GM10847 (cell line): ENCODE data around the gene PKIB.

Source experiments
- POLR2A ChIP-seq: IDR thresholded peaks from 2 replicates; pipeline ENCODE4 v1.6.1; 2011; ENCODE audit not compliant: insufficient read length; ENCODE audit errors: extremely low read depth

Gene PKIB

DNA sequence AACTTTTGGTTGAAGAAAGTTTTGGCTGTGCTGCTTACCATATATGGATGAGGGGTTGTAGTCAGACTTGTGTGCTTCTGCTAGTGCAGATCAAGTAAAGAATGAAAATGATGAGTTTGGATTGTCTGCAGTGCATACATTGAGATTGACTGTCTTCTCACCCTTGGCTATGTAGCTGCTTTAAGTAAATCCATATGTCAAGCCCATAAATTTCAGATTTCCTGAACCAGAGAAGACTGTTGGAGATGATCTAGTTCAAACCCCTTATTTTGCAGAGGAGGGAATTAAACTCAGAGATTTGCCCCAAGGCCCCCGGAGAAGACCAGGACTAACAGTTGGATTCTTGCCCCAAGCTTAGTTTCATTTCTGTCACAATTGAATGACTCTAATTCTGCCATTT is 67.2 kb downstream of the PKIB start:
- TF ChIP-seq POLR2A = no peak

- no peak for TF ChIP-seq POLR2A
These were observed 68.6 kb downstream of the PKIB start for GRCh38 chr6:122678841-122679240.

GRCh38 chr6:122681705-122682104 is 71.5 kb downstream of the PKIB start:
- TF ChIP-seq POLR2A = no peak

DNA sequence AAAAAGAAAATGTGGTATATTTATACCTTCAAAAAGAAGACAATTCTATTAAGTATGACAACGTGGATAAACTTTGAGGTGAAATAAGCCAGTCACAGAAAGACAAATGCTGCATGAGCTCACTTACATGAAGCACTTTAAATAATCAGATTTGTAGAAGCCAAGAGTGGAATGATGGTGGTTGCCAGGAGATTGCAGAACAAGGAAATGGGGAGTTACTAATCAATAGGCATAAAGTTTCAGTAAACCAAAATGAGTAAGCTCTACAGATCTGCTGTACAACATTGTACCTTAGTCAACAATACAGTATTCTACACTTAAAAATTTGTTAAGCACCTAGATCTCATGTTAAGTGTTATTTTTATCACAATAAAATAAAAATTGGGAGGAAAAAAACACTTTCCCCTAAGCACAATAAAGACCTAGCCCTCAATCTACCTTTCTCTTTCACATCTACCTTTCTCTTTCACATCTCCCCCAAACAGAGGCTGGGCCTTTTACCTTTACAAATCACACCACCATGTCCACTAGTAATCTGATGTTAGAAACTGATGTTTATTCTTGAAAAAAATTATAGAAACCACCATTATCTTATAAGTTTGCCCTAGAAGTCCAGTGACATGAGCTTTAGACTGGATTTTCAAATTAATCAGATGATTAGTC is 73.9 kb downstream of the PKIB start:
- TF ChIP-seq POLR2A = no peak

- TF ChIP-seq POLR2A = no peak
These were observed 82.0 kb downstream of the PKIB start for GRCh38 chr6:122692175-122692598.

GRCh38 chr6:122692807-122693580 is 82.8 kb downstream of the PKIB start:
- TF ChIP-seq POLR2A = no peak

DNA sequence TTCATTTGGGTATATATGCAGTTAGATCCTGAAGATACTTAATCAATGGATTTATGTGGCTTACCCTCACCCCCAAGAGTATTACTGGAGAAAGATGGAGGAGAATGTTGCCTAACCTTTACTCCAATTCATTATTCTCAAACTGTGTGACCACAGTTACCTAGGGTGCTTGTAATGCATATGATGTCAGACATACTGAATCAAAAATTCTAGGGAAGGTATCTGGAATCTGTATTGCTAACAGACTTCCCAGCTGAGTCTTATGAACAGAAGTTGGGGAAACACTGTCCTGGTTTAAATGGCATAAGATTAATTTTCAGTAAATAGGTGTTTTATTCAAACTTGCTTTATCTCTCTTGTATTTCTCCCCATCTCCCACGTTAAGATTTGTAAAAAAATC is 83.9 kb downstream of the PKIB start:
- TF ChIP-seq POLR2A = no peak

DNA sequence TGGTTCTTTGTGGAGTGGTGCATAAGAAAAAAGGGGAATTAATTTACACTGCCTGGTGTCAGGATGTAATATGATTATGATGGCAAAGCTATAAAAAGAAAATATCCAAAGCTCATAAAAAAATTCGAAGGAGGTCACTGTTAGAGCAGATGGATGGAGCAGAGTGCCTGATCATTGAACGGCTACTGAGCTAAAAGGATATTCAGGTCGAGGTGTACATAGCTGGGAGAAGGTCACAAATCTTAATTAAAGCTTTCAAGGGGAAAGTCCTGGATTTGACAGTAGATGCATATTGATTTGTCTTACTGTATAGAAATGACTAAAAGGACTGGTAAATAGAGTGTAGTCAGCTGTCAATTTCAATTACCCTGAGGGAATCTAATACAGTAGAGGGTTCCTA is 84.4 kb downstream of the PKIB start:
- no peak for TF ChIP-seq POLR2A

DNA sequence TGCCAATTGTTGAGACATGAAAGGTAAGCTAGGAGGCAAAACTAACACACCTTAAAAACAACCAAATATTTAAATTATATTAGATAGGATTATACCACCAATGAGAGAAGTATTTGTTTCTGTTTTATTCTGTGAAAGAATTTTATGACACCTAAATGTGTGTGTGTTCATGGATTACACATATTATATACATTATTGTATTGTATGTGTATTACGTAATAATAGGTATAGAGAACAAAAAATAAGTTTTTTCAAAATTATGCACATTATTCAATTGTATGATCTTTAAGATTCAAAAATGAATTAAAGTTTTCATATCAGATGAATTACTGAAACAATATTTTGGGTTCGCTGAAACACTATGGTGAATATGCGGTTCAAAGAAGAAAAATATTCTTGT is 85.0 kb downstream of the PKIB start:
- no peak for TF ChIP-seq POLR2A

DNA sequence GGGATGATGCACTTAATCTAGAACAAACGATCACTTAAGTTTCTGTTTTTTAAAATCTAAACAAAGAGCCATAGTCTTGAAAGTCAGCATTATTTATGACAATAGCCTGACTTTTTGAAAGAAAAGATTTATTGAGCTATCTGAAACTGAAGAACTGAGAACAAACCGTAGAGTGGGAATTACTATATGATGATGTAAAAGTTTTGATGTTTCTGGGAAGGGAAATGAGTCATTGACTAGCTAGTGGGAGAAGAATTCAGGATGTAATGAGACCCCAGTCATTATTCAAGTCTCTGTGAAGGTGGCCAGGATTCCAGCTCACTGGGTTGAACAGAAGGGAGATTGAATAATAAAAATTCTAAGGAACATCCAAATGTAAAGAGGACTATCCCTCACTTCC is 85.9 kb downstream of the PKIB start:
- no peak for TF ChIP-seq POLR2A

DNA sequence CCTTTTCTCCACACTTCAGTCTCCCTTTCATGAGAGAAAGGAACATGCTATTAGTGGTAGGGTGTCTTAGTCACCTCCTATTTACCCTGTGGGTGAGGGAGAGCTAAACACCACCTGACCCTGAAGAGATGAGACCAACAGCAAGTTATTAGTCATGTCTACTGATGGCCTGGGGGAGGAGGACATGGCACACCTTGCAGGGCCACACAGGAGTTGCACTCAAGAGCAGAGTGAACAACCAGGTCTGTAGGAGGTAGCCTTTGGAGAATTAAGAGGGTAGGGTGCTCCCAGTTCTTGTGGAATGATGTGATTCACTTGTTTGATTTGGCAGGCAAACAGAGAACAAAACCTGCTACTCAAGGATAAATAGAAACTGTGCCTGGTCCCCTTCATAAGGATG is 86.6 kb downstream of the PKIB start:
- no peak for TF ChIP-seq POLR2A

GRCh38 chr6:122697458-122697857 is 87.3 kb downstream of the PKIB start:
- TF ChIP-seq POLR2A = no peak

DNA sequence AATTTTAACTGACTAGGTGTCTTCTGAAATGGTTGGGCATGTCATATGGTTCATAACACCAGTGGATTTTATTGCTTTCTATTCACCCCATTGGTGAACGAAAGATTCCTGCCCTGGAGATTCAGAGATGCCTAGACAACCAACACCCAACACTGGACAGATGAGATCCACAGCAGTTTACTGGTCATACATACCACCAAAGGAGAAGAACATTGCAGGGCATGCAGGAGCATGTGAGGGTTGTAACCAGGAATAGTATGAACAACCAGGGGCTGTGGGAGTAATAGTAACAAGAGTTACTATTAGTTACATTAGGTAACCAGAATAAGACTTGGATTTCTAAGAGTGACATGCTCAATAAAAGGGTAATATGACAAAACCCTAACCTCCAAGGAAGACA is 91.5 kb downstream of the PKIB start:
- no peak for TF ChIP-seq POLR2A

DNA sequence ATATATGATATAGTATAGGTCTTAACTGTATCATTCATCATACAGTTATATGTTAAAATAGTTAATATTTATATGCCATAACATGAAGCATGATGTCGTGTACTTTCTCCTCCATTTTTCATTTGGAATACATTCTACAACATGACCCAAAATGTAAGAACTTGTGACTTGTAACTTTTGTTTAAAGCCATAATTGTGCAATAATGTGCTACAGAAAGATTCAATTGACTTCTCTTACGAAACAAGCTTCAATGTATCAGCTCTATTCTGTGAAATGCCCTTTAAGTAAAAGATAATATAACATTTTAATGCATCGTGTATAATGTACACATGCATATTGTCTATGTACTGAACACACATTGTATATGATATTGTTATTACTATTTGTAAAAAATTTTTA is 92.6 kb downstream of the PKIB start:
- no peak for TF ChIP-seq POLR2A

GRCh38 chr6:122704066-122704465 is 93.9 kb downstream of the PKIB start:
- TF ChIP-seq POLR2A = no peak

DNA sequence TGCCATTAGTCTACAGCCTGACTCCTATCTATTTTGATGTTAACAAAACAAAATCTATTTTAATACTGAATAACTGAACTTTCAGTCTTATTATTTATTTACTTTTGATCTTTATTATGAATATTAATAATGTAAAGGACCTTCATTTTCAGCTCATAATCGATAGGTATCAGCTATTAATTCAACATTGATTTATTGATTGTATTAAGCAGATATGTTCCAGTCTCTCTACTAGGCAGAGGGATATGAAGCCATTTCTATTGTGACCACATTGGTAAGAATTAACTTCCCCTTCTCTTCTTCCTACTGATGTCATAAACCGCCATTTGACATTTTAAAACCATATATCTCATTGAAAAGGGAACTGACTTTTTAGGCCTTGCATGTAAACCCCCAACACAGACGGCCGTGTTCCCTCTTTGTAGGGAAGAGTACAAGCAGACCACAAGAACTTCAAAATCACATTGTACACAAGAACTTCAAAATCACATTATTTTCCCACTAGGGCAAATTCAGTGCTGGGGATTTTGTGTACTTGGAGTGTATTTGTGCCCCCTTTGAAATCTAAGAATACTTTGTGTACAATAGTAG is 99.8 kb downstream of the PKIB start:
- TF ChIP-seq POLR2A = no peak
